ENCODE results near the gene GAS2. TPM values are rescaled to one million over a fixed set of nuclear protein-coding genes. Genes with fewer than 3 reads are reported as not detected.

The GAS2 gene
- total RNA-seq, 4 donors from 2014 or later: 1.2 to 4.4 (median 3.1) TPM

DNA sequence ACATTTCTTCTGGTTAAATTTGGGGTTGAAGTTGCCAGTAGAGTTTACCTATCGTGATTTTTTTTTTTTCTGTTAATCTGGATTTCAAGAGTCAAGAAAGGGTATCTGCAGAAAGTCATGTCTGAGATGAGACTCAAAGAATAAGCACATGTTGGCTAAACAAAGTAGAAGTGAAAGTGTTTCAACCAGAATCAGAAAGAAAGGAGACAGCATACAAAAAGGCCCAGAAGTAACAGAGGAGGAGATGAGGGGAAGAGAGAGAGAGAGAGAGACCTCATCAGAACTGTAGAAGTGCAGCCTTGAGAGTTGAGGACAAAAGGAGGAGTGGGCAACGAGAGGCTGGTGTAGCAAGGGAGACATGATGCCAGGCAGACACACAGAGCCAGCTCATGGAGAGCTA is 108.3 kb downstream of the GAS2 start:
- Histone ChIP-seq H3K9me3 (no peaks in the 10 kb centered on the region), H3K4me3 (no peak overlapping the region), H3K4me1 (no peaks in the 10 kb centered on the region), H3K27ac (no peak overlapping the region), H3K36me3 (no peaks in the 10 kb centered on the region), H3K27me3 (no peaks in the 10 kb centered on the region)
- TF ChIP-seq POLR2A (IDR thresholded peaks at IDR 0.05) (no peak), POLR2AphosphoS5 (IDR thresholded peaks at IDR 0.05) (no peak)
- 91% methylated on average over 2 of the region's 2 CpGs for whole genome bisulfite sequencing
- DNase-seq (ENCODE audit: low spot score in 2 of 2): no peak

DNA sequence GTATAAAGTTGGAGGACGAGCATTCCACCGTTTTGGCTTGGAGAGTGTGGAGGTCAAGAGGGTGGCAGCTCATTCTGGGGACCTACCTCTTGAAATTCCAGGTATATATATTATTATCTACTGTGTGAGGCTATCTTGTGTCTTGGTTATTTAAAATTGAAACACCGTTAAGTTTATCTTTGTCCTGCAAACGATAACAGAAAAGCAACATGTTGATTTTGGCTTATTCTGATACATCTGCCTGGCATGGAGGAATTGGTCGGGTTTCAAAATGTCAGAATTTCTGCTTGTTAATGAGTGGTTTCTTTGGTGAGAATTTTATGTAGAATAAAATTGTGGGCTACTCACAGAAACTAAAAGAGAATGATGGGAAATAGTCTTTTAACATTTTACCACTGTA is 108.8 kb downstream of the GAS2 start:
- 91% methylated on average over 5 of the region's 5 CpGs for WGBS
- Histone ChIP-seq H3K4me1 (no peaks in the 10 kb centered on the region), H3K9me3 (no peaks in the 10 kb centered on the region), H3K4me3 (no peak overlapping the region), H3K36me3 (no peaks in the 10 kb centered on the region), H3K27ac (no peak overlapping the region), H3K27me3 (no peaks in the 10 kb centered on the region)
- TF ChIP-seq POLR2A (IDR thresholded peaks at IDR 0.05) (no peak), EP300 (IDR thresholded peaks at IDR 0.05) (no peak), POLR2AphosphoS5 (IDR thresholded peaks at IDR 0.05) (no peak)
- TF ChIP-seq, protein P1, sequence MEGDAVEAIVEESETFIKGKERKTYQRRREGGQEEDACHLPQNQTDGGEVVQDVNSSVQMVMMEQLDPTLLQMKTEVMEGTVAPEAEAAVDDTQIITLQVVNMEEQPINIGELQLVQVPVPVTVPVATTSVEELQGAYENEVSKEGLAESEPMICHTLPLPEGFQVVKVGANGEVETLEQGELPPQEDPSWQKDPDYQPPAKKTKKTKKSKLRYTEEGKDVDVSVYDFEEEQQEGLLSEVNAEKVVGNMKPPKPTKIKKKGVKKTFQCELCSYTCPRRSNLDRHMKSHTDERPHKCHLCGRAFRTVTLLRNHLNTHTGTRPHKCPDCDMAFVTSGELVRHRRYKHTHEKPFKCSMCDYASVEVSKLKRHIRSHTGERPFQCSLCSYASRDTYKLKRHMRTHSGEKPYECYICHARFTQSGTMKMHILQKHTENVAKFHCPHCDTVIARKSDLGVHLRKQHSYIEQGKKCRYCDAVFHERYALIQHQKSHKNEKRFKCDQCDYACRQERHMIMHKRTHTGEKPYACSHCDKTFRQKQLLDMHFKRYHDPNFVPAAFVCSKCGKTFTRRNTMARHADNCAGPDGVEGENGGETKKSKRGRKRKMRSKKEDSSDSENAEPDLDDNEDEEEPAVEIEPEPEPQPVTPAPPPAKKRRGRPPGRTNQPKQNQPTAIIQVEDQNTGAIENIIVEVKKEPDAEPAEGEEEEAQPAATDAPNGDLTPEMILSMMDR (IDR thresholded peaks at IDR 0.05): no peak
- DNase-seq (ENCODE audit: low spot score in 2 of 2): no peak

DNA sequence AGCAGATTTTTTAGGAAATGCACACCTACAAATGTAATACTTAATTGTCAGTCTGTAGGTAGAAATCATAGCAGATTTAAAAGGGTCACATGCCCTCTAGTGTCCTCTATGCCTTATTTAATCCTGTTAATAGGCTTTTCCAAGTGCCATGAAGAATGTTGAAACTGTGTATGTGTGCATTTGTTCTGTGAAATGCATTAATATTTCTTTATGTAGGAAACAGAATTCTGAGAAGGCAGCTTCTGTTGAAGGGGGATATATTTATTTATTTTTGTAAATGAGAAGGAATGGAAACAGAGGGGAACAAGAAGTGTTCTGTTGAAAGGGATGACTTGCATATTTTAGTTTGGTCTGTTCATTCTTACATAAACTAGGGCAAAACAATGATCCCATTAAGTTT is 112.2 kb downstream of the GAS2 start:
- TF ChIP-seq POLR2AphosphoS5 (IDR thresholded peaks at IDR 0.05) (no peak), EP300 (IDR thresholded peaks at IDR 0.05) (no peak), POLR2A (IDR thresholded peaks at IDR 0.05) (no peak)
- TF ChIP-seq, protein P1 (IDR thresholded peaks at IDR 0.05): no peak
- H3K4me3 ChIP-seq: no peak overlapping the region
- no peaks in the 10 kb centered on the region for H3K4me1 ChIP-seq
- H3K36me3 ChIP-seq: no peaks in the 10 kb centered on the region
- DNase-seq (ENCODE audit: low spot score in 2 of 2): no peak
- no peaks in the 10 kb centered on the region for H3K9me3 ChIP-seq
- H3K27me3 ChIP-seq: no peaks in the 10 kb centered on the region
- no peak overlapping the region for H3K27ac ChIP-seq

DNA sequence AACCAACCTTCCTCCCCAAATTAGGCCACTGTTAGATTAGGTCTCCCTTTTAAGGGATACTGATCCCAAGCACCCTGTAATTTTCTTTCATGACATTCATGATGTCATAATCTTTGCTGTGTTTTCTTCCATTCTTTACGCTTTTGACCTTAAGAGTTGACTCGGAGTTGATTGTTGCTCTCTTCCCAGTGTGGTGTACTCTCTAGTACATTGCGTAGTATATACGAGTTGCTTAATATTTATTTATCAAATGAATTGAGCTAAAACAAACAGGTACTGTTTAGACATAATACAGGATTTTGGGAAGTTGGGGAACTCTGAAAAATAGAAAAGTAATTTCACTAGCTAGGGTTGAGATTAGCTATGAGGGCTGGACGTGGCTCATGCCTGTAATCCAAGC is 113.4 kb downstream of the GAS2 start:
- DNase-seq (ENCODE audit: low spot score in 2 of 2): no peak
- no peak overlapping the region for H3K27ac ChIP-seq
- no peaks in the 10 kb centered on the region for H3K4me1 ChIP-seq
- H3K9me3 ChIP-seq: no peaks in the 10 kb centered on the region
- no peaks in the 10 kb centered on the region for H3K36me3 ChIP-seq
- TF ChIP-seq POLR2A (IDR thresholded peaks at IDR 0.05) (no peak), EP300 (IDR thresholded peaks at IDR 0.05) (no peak), POLR2AphosphoS5 (IDR thresholded peaks at IDR 0.05) (no peak)
- TF ChIP-seq, protein P1 (IDR thresholded peaks at IDR 0.05): no peak
- no peaks in the 10 kb centered on the region for H3K27me3 ChIP-seq
- 89% methylated on average over 5 of the region's 5 CpGs for WGBS
- no peak overlapping the region for H3K4me3 ChIP-seq

DNA sequence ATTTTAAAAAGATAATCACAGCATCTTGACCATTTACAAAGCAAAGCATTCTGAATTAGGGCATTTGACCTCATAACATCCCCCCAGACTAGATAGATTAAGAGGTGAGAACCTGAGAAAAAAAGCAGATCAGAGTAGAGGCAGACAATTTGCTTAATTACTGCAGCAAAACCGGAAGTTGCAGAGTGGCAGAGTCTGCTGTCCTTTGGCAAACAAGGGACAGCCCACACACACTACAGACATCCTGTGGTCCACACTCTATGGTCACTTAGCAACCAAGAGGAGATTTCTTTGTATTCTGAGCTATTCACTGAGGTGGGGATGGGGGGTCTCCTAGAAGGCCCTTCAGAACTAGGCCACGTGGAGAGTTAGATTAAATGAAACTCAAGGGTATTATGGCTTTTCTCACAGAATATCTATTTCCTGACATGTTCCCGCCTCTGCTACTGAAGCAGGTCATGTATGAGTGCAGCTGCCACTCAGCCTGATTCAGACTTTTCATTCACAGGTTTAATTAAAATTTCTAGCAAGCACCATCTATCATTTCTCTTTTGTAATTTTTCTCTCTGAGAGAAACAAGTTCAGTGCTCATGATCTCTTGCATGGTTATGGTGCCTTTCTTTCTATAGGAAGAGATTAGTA is 114.7 kb downstream of the GAS2 start:
- H3K27ac ChIP-seq: no peak overlapping the region
- TF ChIP-seq, protein P1 (IDR thresholded peaks at IDR 0.05): no peak
- TF ChIP-seq EP300 (IDR thresholded peaks at IDR 0.05): no peak
- no peak for TF ChIP-seq POLR2A (IDR thresholded peaks at IDR 0.05)
- no peak for TF ChIP-seq POLR2AphosphoS5 (IDR thresholded peaks at IDR 0.05)
- H3K4me3 ChIP-seq: no peak overlapping the region
- 57% methylated on average over 3 of the region's 3 CpGs for WGBS
- H3K4me1 ChIP-seq: no peaks in the 10 kb centered on the region
- no peak for DNase-seq (ENCODE audit: low spot score in 2 of 2)
- H3K27me3 ChIP-seq: no peaks in the 10 kb centered on the region
- no peaks in the 10 kb centered on the region for H3K9me3 ChIP-seq
- no peaks in the 10 kb centered on the region for H3K36me3 ChIP-seq

DNA sequence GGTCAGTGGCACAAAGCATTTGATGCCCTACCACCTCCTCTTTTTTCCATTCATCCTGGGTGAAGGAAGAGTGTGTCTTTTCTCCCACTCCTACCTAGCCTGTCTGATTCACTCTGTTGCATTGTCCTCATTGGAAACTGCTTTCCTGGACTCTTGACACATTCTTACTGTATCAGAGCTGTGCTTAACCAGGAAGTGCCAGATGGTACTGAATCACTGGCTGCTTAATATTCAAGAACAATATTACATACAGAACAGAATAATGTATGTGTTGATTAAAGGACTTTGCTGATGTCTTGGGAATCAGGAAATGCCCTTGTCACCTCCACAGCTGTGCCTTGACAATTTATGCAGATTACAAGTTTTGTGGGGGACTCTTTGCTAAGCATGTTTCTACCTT is 118.8 kb downstream of the GAS2 start:
- Histone ChIP-seq H3K4me3 (no peak overlapping the region), H3K27ac (no peak overlapping the region), H3K4me1 (no peaks in the 10 kb centered on the region), H3K9me3 (no peaks in the 10 kb centered on the region), H3K27me3 (no peaks in the 10 kb centered on the region), H3K36me3 (no peaks in the 10 kb centered on the region)
- no peak for DNase-seq (ENCODE audit: low spot score in 2 of 2)
- no peak for TF ChIP-seq POLR2AphosphoS5 (IDR thresholded peaks at IDR 0.05)
- no peak for TF ChIP-seq POLR2A (IDR thresholded peaks at IDR 0.05)
- no peak for TF ChIP-seq EP300 (IDR thresholded peaks at IDR 0.05)
- TF ChIP-seq, protein P1 (IDR thresholded peaks at IDR 0.05): no peak
